ENCODE results near the gene ARRDC1. TPM values are rescaled to one million over a fixed set of nuclear protein-coding genes. Genes with fewer than 3 reads are reported as not detected.
A peak's percentile ranks its signal among the peaks of the same experiment; 100 is the strongest.

ARRDC1 gene
- total and polyA plus RNA-seq, 9 of the 15 experiments (the other 6 are each of a cell fraction or from before 2014, with no cell fraction given), result 0.21 to 45.3 (median 18.6) TPM

- TF ChIP-seq PML (IDR thresholded peaks at IDR 0.05; ENCODE audit: low read length) (peak; percentile 55), ZNF639 (CRISPR knock-in tag; conservative IDR thresholded peaks at IDR 0.05 in 1 of 2, IDR thresholded peaks at IDR 0.05 in 1 of 2) (peak in 1 of 2 experiments; percentile 96; a peak in 2 of 4 replicates), MAFK (IDR thresholded peaks at IDR 0.05; ENCODE audit: low read length) (0 out of 2 replicates have a peak, but pooled peaks have one; percentile 1), MTA3 (IDR thresholded peaks at IDR 0.05; ENCODE audit: borderline replicate concordance) (peak; percentile 89; the same call in 1 of the 2 replicates), BRD4 (IDR thresholded peaks at IDR 0.05) (no peak), RFX5 (IDR thresholded peaks at IDR 0.05; ENCODE audit: low read depth, low read length) (0 out of 2 replicates have a peak, but pooled peaks have one; percentile 16), SOX6 (IDR thresholded peaks at IDR 0.05) (peak; percentile 56; the same call in 1 of the 2 replicates), NFE2L1 (tag; IDR thresholded peaks at IDR 0.05; ENCODE audit: borderline replicate concordance, low read depth) (no peak), RHOXF2B (CRISPR knock-in tag; conservative IDR thresholded peaks at IDR 0.05) (no peak), DPF2 (IDR thresholded peaks at IDR 0.05) (no peak), FOXM1 (IDR thresholded peaks at IDR 0.05; ENCODE audit: low read depth) (no peak), FOXM1 (CRISPR knock-in tag; IDR thresholded peaks at IDR 0.05; ENCODE audit: low read depth) (peak; percentile 87; the same call in 1 of the 2 replicates), E2F6 (IDR thresholded peaks at IDR 0.05; ENCODE audit: borderline replicate concordance in 1 of 2, extremely low read depth in 1 of 2, insufficient read depth in 1 of 2, insufficient read length in 1 of 2, low read depth in 1 of 2, low read length in 1 of 2, poor library complexity in 1 of 2, severe bottlenecking in 1 of 2) (peak in 1 of 2 experiments; percentile 43), SMAD4 (CRISPR knock-in tag; conservative IDR thresholded peaks at IDR 0.05) (peak; percentile 86), MBD2 (IDR thresholded peaks at IDR 0.05; ENCODE audit: borderline replicate concordance, low read depth) (peak; percentile 57; the same call in 1 of the 2 replicates), TEAD4 (IDR thresholded peaks at IDR 0.05; ENCODE audit: low read length) (no peak), TEAD4 (CRISPR knock-in tag; IDR thresholded peaks at IDR 0.05; ENCODE audit: borderline replicate concordance) (no peak), C11orf30 (IDR thresholded peaks at IDR 0.05; ENCODE audit: low read depth) (peak; percentile 87), RBM14 (IDR thresholded peaks at IDR 0.05; ENCODE audit: borderline replicate concordance, insufficient read depth, low read depth, low read length) (0 out of 2 replicates have a peak, but pooled peaks have one; percentile 18), ZNF518B (CRISPR knock-in tag; IDR thresholded peaks at IDR 0.05) (no peak), NFE2 (IDR thresholded peaks at IDR 0.05; ENCODE audit: low read depth) (peak; percentile 22; the same call in 1 of the 2 replicates)
Observed at GRCh38 chr9:137578518-137579258, 26.8 kb upstream of the ARRDC1 start, which contains the start of gene DPH7 (continued).

Data from K562 (cell line).